Adrenal gland (tissue), 12 donors: ENCODE data around the gene DIPK1B. TPM values are rescaled to one million over a fixed set of nuclear protein-coding genes. Genes with fewer than 3 reads are reported as not detected.

Experiments
- DNase-seq, 7 donors: peaks; one replicate each; pipeline ENCODE4 v3.0.0-alpha.2; 2019 to 2020
- H3K27ac ChIP-seq, 5 donors: fragments of 200-600 bp; sonication (generic) in 4 of 5; 1 replicate in 3 of 5; 2 replicates in 2 of 5; pipeline versions ENCODE4 v1.5.1 to v1.8.0; 2016 to 2020; ENCODE audit warnings: mild to moderate bottlenecking in 1 of 5
- H3K27me3 ChIP-seq: fragments of 200-600 bp; 2 replicates; pipeline ENCODE4 v1.8.0; 2021
- H3K36me3 ChIP-seq, 2 donors: fragments of 200-600 bp; replicated peaks in 1 of 2; 1 replicate in 1 of 2; 2 replicates in 1 of 2; pipeline versions ENCODE4 v1.5.1 to v1.8.0; 2018 to 2022
- H3K4me1 ChIP-seq, 2 donors: fragments of 200-600 bp; replicated peaks in 1 of 2; 1 replicate in 1 of 2; 2 replicates in 1 of 2; pipeline versions ENCODE4 v1.5.1 to v1.8.0; 2018 to 2021
- H3K4me3 ChIP-seq, 4 donors: fragments of 200-600 bp; sonication (generic) in 3 of 4; one replicate each; pipeline ENCODE4 v1.5.1; 2016 to 2018
- H3K9me3 ChIP-seq, 3 donors: fragments of 200-600 bp; sonication (generic) in 1 of 3; replicated peaks in 1 of 3; 1 replicate in 2 of 3; 2 replicates in 1 of 3; pipeline versions ENCODE4 v1.5.1 to v1.8.0; 2016 to 2021
- CTCF ChIP-seq, 6 experiments: fragments of 450-650 bp in 4 of 6; fragments of 200-600 bp in 2 of 6; sonication (generic) in 1 of 6; IDR thresholded peaks; 1 replicate in 5 of 6; 2 replicates in 1 of 6; pipeline versions ENCODE4 v1.5.1 to v1.8.0; 2016 to 2021; ENCODE audit warnings: antibody characterized with exemption in 6 of 6, mild to moderate bottlenecking in 2 of 6, moderate library complexity in 1 of 6
- POLR2A ChIP-seq, 2 donors: fragments of 450-650 bp; IDR thresholded peaks; one replicate each; pipeline ENCODE4 v1.6.1; 2017; ENCODE audit warnings: antibody characterized with exemption in 2 of 2, mild to moderate bottlenecking in 2 of 2, moderate library complexity in 1 of 2
- WGBS, 4 donors: extraction: QIAGEN DNeasy Blood & Tissue Kit in 2 of 4; methylation state at CpG; one replicate each; pipeline versions ENCODE4 v1.1.5 to v1.1.7; 2013 to 2017; 5-methylcytosine and 5-hydroxymethylcytosine counted together
- intact Hi-C, 2 donors: fragments of 100-400 bp; cut with DNase I; formaldehyde crosslinking; loops; one replicate each; pipeline versions ENCODE4 v1.14.1 to v1.15.0; 2022 to 2023
- polyA plus RNA-seq, 3 donors: library from polyadenylated mRNA; stranded (reverse); fragments of 200-250 nt in 2 of 3; fragments of 350-450 nt in 1 of 3; fragmentation: Illumina TruSeq in 1 of 3; extraction: RNeasy Lipid Tissue Mini Kit (QIAGEN cat#74804) in 1 of 3; gene quantifications; one replicate each; pipeline ENCODE4 v1.2.3, GENCODE V29; 2013 to 2014
- total RNA-seq, 9 donors: library from RNA; depleted of rRNA in 4 of 9; stranded (reverse); fragments of >200 nt in 4 of 9; fragments of 120-200 nt in 1 of 9; fragmentation: NEBNext Ultra II Directional in 1 of 9; extraction: Animal tissue kit (Norgen Biotek cat#: 25700) in 1 of 9; gene quantifications; one replicate each; pipeline versions ENCODE4 v1.1.0 to v1.2.4, GENCODE V29; 2013 to 2023
- donor health status: healthy with polysubstance abuse.
- donor health status: Bipolar disorder and iron deficiency.
- donor health status: DM: yes; HTN: yes; CAD: no.
- donor health status: DM: no; HTN: no; CAD: no.
- donor health status: DM: no; HTN: no; CAD: no.
- donor health status: DM: yes; HTN: yes; CAD: no.

DIPK1B gene
- total and polyA plus RNA-seq, 12 donors, result 1.4 to 19.2 (median 8.3) TPM

- peaks cover 0 to 41% of the 10 kb centered on the region in 2 donors for H3K36me3 ChIP-seq
- no peak overlapping the region for H3K27ac ChIP-seq
- H3K9me3 ChIP-seq, result no peaks in the 10 kb centered on the region
- H3K27me3 ChIP-seq, result no peaks in the 10 kb centered on the region
- TF ChIP-seq CTCF (IDR thresholded peaks at IDR 0.05) (no peak), POLR2A (IDR thresholded peaks at IDR 0.05) (no peak)
- H3K4me1 ChIP-seq, result peaks cover 15 to 18% of the 10 kb centered on the region in 2 donors
- WGBS, 4 donors, result 89 to 96% (median 93%) methylated on average over 6 to 32 of the region's 32 CpGs
- no peak for DNase-seq
- H3K4me3 ChIP-seq, result no peak overlapping the region
- intact Hi-C loops, result no loop called here
Measured at GRCh38 chr9:136723362-136723976, 11.1 kb downstream of the DIPK1B start.

- WGBS, 4 donors, result 92 to 95% (median 94%) methylated on average over 5 to 8 of the region's 8 CpGs
- H3K27me3 ChIP-seq, result no peaks in the 10 kb centered on the region
- no peak for TF ChIP-seq CTCF (IDR thresholded peaks at IDR 0.05)
- TF ChIP-seq POLR2A (IDR thresholded peaks at IDR 0.05), result no peak
- no peak for DNase-seq
- no peaks in the 10 kb centered on the region for H3K9me3 ChIP-seq
- peaks cover 20 to 23% of the 10 kb centered on the region in 2 donors for H3K4me1 ChIP-seq
- H3K27ac ChIP-seq, result no peak overlapping the region
- H3K36me3 ChIP-seq, result peaks cover 0 to 41% of the 10 kb centered on the region in 2 donors
- no peak overlapping the region for H3K4me3 ChIP-seq
- intact Hi-C loops, result no loop called here
Measured at GRCh38 chr9:136723989-136724388, 11.6 kb downstream of the DIPK1B start.

- peaks cover 21 to 29% of the 10 kb centered on the region in 2 donors for H3K4me1 ChIP-seq
- WGBS, 4 donors, result 79 to 88% (median 82%) methylated on average over 7 of the region's 7 CpGs
- H3K36me3 ChIP-seq, result peaks cover 0 to 41% of the 10 kb centered on the region in 2 donors
- intact Hi-C loops, result no loop called here
- H3K4me3 ChIP-seq, result no peak overlapping the region
- H3K27me3 ChIP-seq, result no peaks in the 10 kb centered on the region
- TF ChIP-seq POLR2A (IDR thresholded peaks at IDR 0.05), result no peak
- TF ChIP-seq CTCF (IDR thresholded peaks at IDR 0.05), result no peak
- H3K27ac ChIP-seq, result no peak overlapping the region
- no peak for DNase-seq
- H3K9me3 ChIP-seq, result no peaks in the 10 kb centered on the region
Measured at GRCh38 chr9:136724772-136725171, 12.4 kb downstream of the DIPK1B start.

- intact Hi-C loops, result no loop called here
- H3K9me3 ChIP-seq, result no peaks in the 10 kb centered on the region
- 58 to 98% (median 84%) methylated on average over 5 to 10 of the region's 10 CpGs for WGBS, 4 donors
- H3K36me3 ChIP-seq, result peaks cover 0 to 41% of the 10 kb centered on the region in 2 donors
- no peaks in the 10 kb centered on the region for H3K27me3 ChIP-seq
- peaks cover 21 to 29% of the 10 kb centered on the region in 2 donors for H3K4me1 ChIP-seq
- no peak for DNase-seq
- H3K4me3 ChIP-seq, result no peak overlapping the region
- no peak for TF ChIP-seq POLR2A (IDR thresholded peaks at IDR 0.05)
- TF ChIP-seq CTCF (IDR thresholded peaks at IDR 0.05), result no peak
- no peak overlapping the region for H3K27ac ChIP-seq
Measured at GRCh38 chr9:136725612-136726011, 13.2 kb downstream of the DIPK1B start.
